Measurements from ENCODE around the gene ITGA2B. TPM values are rescaled to one million over a fixed set of nuclear protein-coding genes. Genes with fewer than 3 reads are reported as not detected.
A peak's percentile ranks its signal among the peaks of the same experiment; 100 is the strongest.

Gene ITGA2B
- total RNA-seq, 2 donors from 2014 or later: 0.33 to 1.8 TPM

- H3K4me1 ChIP-seq: peaks cover 43% of the 10 kb centered on the region
- intact Hi-C loops (cut with DNase I): no loop called here
- H3K4me3 ChIP-seq: no peak overlapping the region
- no peak for TF ChIP-seq POLR2A (IDR thresholded peaks at IDR 0.05)
- TF ChIP-seq CTCF (IDR thresholded peaks at IDR 0.05): no peak
- H3K27me3 ChIP-seq: no peaks in the 10 kb centered on the region
- 51 to 61% methylated on average over 7 of the region's 7 CpGs for WGBS, 2 donors
- no peaks in the 10 kb centered on the region for H3K36me3 ChIP-seq (replicated peaks in 1 of 2; ENCODE audit: insufficient read depth in 1 of 2, low read depth in 2 of 2)
- DNase-seq (no peak), ATAC-seq (no peak)
- H3K27ac ChIP-seq: no peak overlapping the region
- H3K9me3 ChIP-seq: no peaks in the 10 kb centered on the region
These were observed 61.6 kb downstream of the ITGA2B start for GRCh38 chr17:44327715-44328449.

- DNase-seq (peak; percentile 96 to 98 (median 98)), ATAC-seq (peak; percentile 81)
- TF ChIP-seq POLR2A (IDR thresholded peaks at IDR 0.05) (peak in 1 of 3 donors; percentile 24), CTCF (IDR thresholded peaks at IDR 0.05) (peak in 2 of 7 experiments; percentile 9 to 35)
- Histone ChIP-seq H3K4me3 (no peak overlapping the region), H3K4me1 (peaks cover 44% of the 10 kb centered on the region), H3K36me3 (replicated peaks in 1 of 2; ENCODE audit: insufficient read depth in 1 of 2, low read depth in 2 of 2) (peaks cover 0 to 5% of the 10 kb centered on the region in 2 donors), H3K27ac (peak overlapping the region; percentile 91 to 96 (median 93)), H3K27me3 (no peaks in the 10 kb centered on the region), H3K9me3 (no peaks in the 10 kb centered on the region)
- WGBS, 2 donors: 19 to 33% methylated on average over 18 to 31 of the region's 31 CpGs
- intact Hi-C loops (cut with DNase I): no loop called here
These were observed 62.5 kb downstream of the ITGA2B start for GRCh38 chr17:44326861-44327444.

GRCh38 chr17:44324571-44325275, 64.7 kb downstream of the ITGA2B start, which contains the start of gene SLC25A39:
TSS of gene SLC25A39 (minus strand) at chr17:44324823. CDS start at chr17:44323562, 1,261 bp downstream.
- peaks cover 33% of the 10 kb centered on the region for H3K4me1 ChIP-seq
- H3K27me3 ChIP-seq: no peaks in the 10 kb centered on the region
- DNase-seq (peak; percentile 94 to 96 (median 96)), ATAC-seq (peak; percentile 89)
- H3K36me3 ChIP-seq (replicated peaks in 1 of 2; ENCODE audit: insufficient read depth in 1 of 2, low read depth in 2 of 2): peaks cover 7 to 18% of the 10 kb centered on the region in 2 donors
- intact Hi-C loops (cut with DNase I): loop anchor here (5.0 kb wide), 1 partner anchor 107 kb away; the partner anchor contains the start of gene UBTF
- WGBS, 2 donors: 0% methylated on average over 12 to 78 of the region's 85 CpGs
- TF ChIP-seq POLR2A (IDR thresholded peaks at IDR 0.05) (peak; percentile 67 to 78 (median 67)), CTCF (IDR thresholded peaks at IDR 0.05) (peak in 2 of 7 experiments; percentile 13 to 37)
- H3K9me3 ChIP-seq: no peaks in the 10 kb centered on the region
- H3K27ac ChIP-seq: peak within 1 kb of the TSS; percentile 91 to 96 (median 93)
- H3K4me3 ChIP-seq: peak within 1 kb of the TSS; percentile 60 to 92

- WGBS, 2 donors: 0 to 1% methylated on average over 7 to 38 of the region's 38 CpGs
- intact Hi-C loops (cut with DNase I): loop anchor here (5.0 kb wide), 1 partner anchor 107 kb away; the partner anchor contains the start of gene UBTF
- DNase-seq: peak in 3 of 4 donors; percentile 22 to 40 (median 37)
- no peak for TF ChIP-seq CTCF (IDR thresholded peaks at IDR 0.05)
- TF ChIP-seq POLR2A (IDR thresholded peaks at IDR 0.05): no peak
- peak; percentile 1 for ATAC-seq
- peaks cover 7 to 23% of the 10 kb centered on the region in 2 donors for H3K36me3 ChIP-seq (replicated peaks in 1 of 2; ENCODE audit: insufficient read depth in 1 of 2, low read depth in 2 of 2)
- H3K9me3 ChIP-seq: no peaks in the 10 kb centered on the region
- H3K4me1 ChIP-seq: peaks cover 33% of the 10 kb centered on the region
- peak overlapping the region; percentile 52 to 96 (median 92) for H3K27ac ChIP-seq
- H3K4me3 ChIP-seq: peak overlapping the region; percentile 60 to 92
- no peaks in the 10 kb centered on the region for H3K27me3 ChIP-seq
These were observed 65.3 kb downstream of the ITGA2B start for GRCh38 chr17:44324092-44324570.
